Stomach (tissue), 9 donors: Measurements from ENCODE around the gene EZH2. TPM values are rescaled to one million over a fixed set of nuclear protein-coding genes. Genes with fewer than 3 reads are reported as not detected.

Source experiments
- DNase-seq, 2 donors: peaks; one replicate each; pipeline versions ENCODE4 v3.0.0 to v3.0.0-alpha.2; 2013 to 2019
- H3K27ac ChIP-seq, 5 donors: fragments of 200-600 bp in 4 of 5; sonication (generic) in 4 of 5; one replicate each; pipeline ENCODE4 v1.5.1; 2013 to 2019; ENCODE audit warnings: mild to moderate bottlenecking in 1 of 5, moderate library complexity in 1 of 5
- H3K27me3 ChIP-seq, 3 donors: fragments of 200-600 bp; sonication (generic); one replicate each; pipeline ENCODE4 v1.5.1; 2017 to 2019; ENCODE audit warnings: mixed run types in 1 of 3
- H3K36me3 ChIP-seq, 4 donors: fragments of 200-600 bp; sonication (generic); 1 replicate in 3 of 4; 2 replicates in 1 of 4; pipeline ENCODE4 v1.5.1; 2016 to 2019
- H3K4me1 ChIP-seq, 4 donors: fragments of 200-600 bp; sonication (generic); one replicate each; pipeline ENCODE4 v1.5.1; 2016 to 2019
- H3K4me3 ChIP-seq, 4 donors: fragments of 200-600 bp; sonication (generic) in 3 of 4; one replicate each; pipeline ENCODE4 v1.5.1; 2016 to 2019; ENCODE audit warnings: mild to moderate bottlenecking in 1 of 4
- H3K9me3 ChIP-seq, 4 donors: fragments of 200-600 bp; sonication (generic); one replicate each; pipeline ENCODE4 v1.5.1; 2016 to 2019
- CTCF ChIP-seq, 7 experiments: fragments of 450-650 bp in 4 of 7; fragments of 200-600 bp in 3 of 7; sonication (generic) in 3 of 7; IDR thresholded peaks; one replicate each; pipeline ENCODE4 v1.5.1; 2016 to 2019; ENCODE audit warnings: antibody characterized with exemption in 7 of 7, control low read depth in 2 of 7, mild to moderate bottlenecking in 1 of 7
- EP300 ChIP-seq: sonication (generic); formaldehyde crosslinking; IDR thresholded peaks from one replicate; pipeline ENCODE4 v1.6.1; 2017; ENCODE audit warnings: antibody characterized with exemption
- POLR2A ChIP-seq, 4 donors: fragments of 450-650 bp; IDR thresholded peaks; one replicate each; pipeline ENCODE4 v1.6.1; 2016; ENCODE audit warnings: antibody characterized with exemption in 4 of 4, control low read depth in 2 of 4, mild to moderate bottlenecking in 1 of 4, moderate library complexity in 1 of 4
- POLR2AphosphoS5 ChIP-seq, 3 donors: sonication (generic); formaldehyde crosslinking; IDR thresholded peaks; one replicate each; pipeline ENCODE4 v1.6.1; 2016; ENCODE audit warnings: antibody characterized with exemption in 3 of 3
- WGBS, 5 donors: extraction: QIAGEN DNeasy Blood & Tissue Kit in 3 of 5; methylation state at CpG; one replicate each; pipeline versions ENCODE4 v1.1.5 to v1.1.7; 2013 to 2018; 5-methylcytosine and 5-hydroxymethylcytosine counted together
- intact Hi-C: fragments of 100-400 bp; cut with DNase I; formaldehyde crosslinking; loops from one replicate; pipeline ENCODE4 v1.15.1; 2023; ENCODE audit warnings: low total_unique reads
- polyA plus RNA-seq, 3 donors: library from polyadenylated mRNA; stranded (reverse); fragments of 200-250 nt; gene quantifications; one replicate each; pipeline ENCODE4 v1.2.3, GENCODE V29; 2013
- total RNA-seq, 5 donors: library from RNA; depleted of rRNA; stranded (reverse); fragments of >200 nt; gene quantifications; one replicate each; pipeline versions ENCODE4 v1.1.0 to v1.2.3, GENCODE V29; 2014 to 2016
- donor health status: healthy with polysubstance abuse.
- donor health status: Bipolar disorder and iron deficiency.
- donor health status: healthy.

Gene EZH2
- total and polyA plus RNA-seq, 8 donors: under 0.01 to 12.9 (median 4.6) TPM

DNA sequence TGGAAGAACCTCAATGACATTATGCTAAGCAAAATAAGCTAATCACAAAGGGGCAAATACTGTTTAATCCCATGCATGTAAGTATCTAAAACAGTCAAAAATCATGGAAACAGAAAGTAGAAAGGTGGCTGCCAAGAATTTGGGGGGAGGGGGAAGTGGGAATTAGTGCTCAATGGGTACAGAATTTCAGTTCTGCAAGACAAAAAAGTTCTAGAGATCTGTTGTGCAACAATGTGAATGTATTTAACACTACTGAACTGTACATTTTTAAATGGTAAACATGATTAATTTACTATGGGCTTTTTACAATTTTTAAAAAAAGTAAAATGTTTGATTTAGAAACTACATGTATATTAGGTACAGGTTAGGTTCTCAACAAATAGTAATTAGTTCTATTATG lies 11.9 kb downstream of the EZH2 start:
- no peak overlapping the region for H3K27ac ChIP-seq
- H3K4me1 ChIP-seq: no peaks in the 10 kb centered on the region
- no peaks in the 10 kb centered on the region for H3K27me3 ChIP-seq
- no peak for DNase-seq
- H3K4me3 ChIP-seq: no peak overlapping the region
- peaks cover 4 to 10% (median 8%) of the 10 kb centered on the region in 4 donors for H3K9me3 ChIP-seq
- H3K36me3 ChIP-seq: no peaks in the 10 kb centered on the region
- TF ChIP-seq EP300 (no peak), CTCF (IDR thresholded peaks at IDR 0.05) (no peak), POLR2A (IDR thresholded peaks at IDR 0.05) (no peak), POLR2AphosphoS5 (IDR thresholded peaks at IDR 0.05) (no peak)
- intact Hi-C loops: no loop called here

- intact Hi-C loops: no loop called here
- WGBS, 5 donors: 89 to 99% (median 98%) methylated on average over 5 of the region's 5 CpGs
- Histone ChIP-seq H3K27me3 (no peaks in the 10 kb centered on the region), H3K36me3 (no peaks in the 10 kb centered on the region), H3K4me1 (no peaks in the 10 kb centered on the region), H3K9me3 (peaks cover 4 to 10% (median 10%) of the 10 kb centered on the region in 4 donors), H3K27ac (no peak overlapping the region), H3K4me3 (no peak overlapping the region)
- DNase-seq: no peak
- no peak for TF ChIP-seq EP300
- TF ChIP-seq CTCF (IDR thresholded peaks at IDR 0.05): no peak
- TF ChIP-seq POLR2AphosphoS5 (IDR thresholded peaks at IDR 0.05): no peak
- no peak for TF ChIP-seq POLR2A (IDR thresholded peaks at IDR 0.05)
These were observed 12.5 kb downstream of the EZH2 start for GRCh38 chr7:148871551-148871950.

DNA sequence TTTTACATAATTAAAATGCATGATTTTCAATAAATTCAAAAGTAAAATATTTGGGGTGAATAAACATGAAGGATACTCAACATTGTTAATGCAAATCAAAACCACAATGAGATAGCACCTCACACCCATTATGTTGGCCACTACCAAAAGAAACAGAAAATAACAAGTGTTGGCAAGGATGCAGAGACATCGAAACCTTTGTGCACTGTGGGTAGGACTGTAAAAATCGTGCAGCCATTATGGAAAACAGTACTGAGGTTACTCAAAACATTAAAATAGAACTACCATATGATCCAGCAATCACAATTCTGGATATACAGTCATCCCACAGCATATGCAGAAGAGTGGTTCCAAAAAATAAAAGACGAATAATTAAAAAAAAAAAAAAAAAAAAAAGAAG lies 13.1 kb downstream of the EZH2 start:
- no peak overlapping the region for H3K4me3 ChIP-seq
- no peaks in the 10 kb centered on the region for H3K27me3 ChIP-seq
- DNase-seq: no peak
- no peaks in the 10 kb centered on the region for H3K4me1 ChIP-seq
- no peaks in the 10 kb centered on the region for H3K36me3 ChIP-seq
- peaks cover 4 to 10% (median 10%) of the 10 kb centered on the region in 4 donors for H3K9me3 ChIP-seq
- no peak for TF ChIP-seq POLR2AphosphoS5 (IDR thresholded peaks at IDR 0.05)
- TF ChIP-seq CTCF (IDR thresholded peaks at IDR 0.05): no peak
- TF ChIP-seq POLR2A (IDR thresholded peaks at IDR 0.05): no peak
- no peak for TF ChIP-seq EP300
- intact Hi-C loops: no loop called here
- WGBS, 5 donors: 84 to 91% (median 87%) methylated on average over 3 of the region's 3 CpGs
- H3K27ac ChIP-seq: no peak overlapping the region

DNA sequence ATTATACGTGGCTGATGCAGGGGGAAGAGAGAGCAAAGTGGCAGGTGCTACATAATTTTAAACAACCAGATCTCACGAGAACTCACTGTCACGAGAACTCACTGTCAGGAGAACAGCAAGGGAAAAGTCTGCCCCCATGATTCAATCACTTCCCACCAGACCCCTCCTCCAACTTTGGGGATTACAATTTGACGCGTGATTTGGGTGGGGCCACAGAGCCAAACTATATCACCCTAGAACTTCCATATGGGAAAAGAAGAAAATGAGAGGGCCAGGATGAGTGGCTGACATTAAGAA lies 15.8 kb downstream of the EZH2 start:
- no peak overlapping the region for H3K27ac ChIP-seq
- no peaks in the 10 kb centered on the region for H3K36me3 ChIP-seq
- no peaks in the 10 kb centered on the region for H3K27me3 ChIP-seq
- no peak for DNase-seq
- 69 to 84% (median 73%) methylated on average over 5 of the region's 5 CpGs for WGBS, 5 donors
- peaks cover 4 to 10% (median 10%) of the 10 kb centered on the region in 4 donors for H3K9me3 ChIP-seq
- H3K4me3 ChIP-seq: no peak overlapping the region
- TF ChIP-seq EP300 (no peak), POLR2AphosphoS5 (IDR thresholded peaks at IDR 0.05) (no peak), CTCF (IDR thresholded peaks at IDR 0.05) (no peak), POLR2A (IDR thresholded peaks at IDR 0.05) (no peak)
- H3K4me1 ChIP-seq: no peaks in the 10 kb centered on the region
- intact Hi-C loops: no loop called here
